ENCODE data around the gene BEND3. TPM values are rescaled to one million over a fixed set of nuclear protein-coding genes. Genes with fewer than 3 reads are reported as not detected.

The BEND3 gene
- total and polyA plus RNA-seq, 8 donors = 3.8 to 7.8 (median 5.6) TPM

DNA sequence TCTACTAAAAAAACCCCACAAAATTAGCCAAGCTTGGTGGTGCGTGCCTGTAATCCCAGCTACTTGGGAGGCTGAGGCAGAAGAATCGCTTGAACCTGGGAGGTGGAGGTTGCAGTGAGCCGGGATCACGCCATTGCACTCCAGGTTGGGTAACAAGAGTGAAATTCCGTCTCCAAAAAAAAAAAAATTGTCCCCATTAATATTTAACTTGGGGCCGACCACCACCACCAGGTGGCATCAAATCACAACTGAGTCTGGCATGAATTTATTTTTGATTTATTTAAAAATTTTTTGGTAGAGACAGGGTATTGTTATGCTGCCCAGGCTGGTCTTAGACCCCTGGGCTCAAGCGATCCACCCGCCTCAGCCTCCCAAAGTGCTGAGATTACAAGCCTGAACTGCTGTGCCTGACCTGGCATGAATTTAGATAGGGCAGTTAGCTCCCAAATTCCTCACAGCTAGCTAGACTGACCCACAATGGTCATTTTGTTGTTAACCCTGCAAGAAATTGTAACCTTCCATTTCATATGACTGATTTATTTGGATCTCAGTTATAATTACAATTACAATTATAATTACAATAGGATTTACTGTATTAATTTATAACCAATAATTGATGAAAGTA is 17.1 kb upstream of the BEND3 start:
- Histone ChIP-seq H3K27ac (no peak overlapping the region), H3K27me3 (no peaks in the 10 kb centered on the region), H3K4me1 (no peaks in the 10 kb centered on the region), H3K36me3 (no peaks in the 10 kb centered on the region), H3K9me3 (no peaks in the 10 kb centered on the region), H3K4me3 (no peak overlapping the region)
- peak in 1 of 4 donors; percentile 45 for DNase-seq
- intact Hi-C loops (cut with DNase I) = no loop called here
- no peak for ATAC-seq
- peak in 1 of 2 donors; percentile 22 for TF ChIP-seq CTCF (IDR thresholded peaks at IDR 0.05)

DNA sequence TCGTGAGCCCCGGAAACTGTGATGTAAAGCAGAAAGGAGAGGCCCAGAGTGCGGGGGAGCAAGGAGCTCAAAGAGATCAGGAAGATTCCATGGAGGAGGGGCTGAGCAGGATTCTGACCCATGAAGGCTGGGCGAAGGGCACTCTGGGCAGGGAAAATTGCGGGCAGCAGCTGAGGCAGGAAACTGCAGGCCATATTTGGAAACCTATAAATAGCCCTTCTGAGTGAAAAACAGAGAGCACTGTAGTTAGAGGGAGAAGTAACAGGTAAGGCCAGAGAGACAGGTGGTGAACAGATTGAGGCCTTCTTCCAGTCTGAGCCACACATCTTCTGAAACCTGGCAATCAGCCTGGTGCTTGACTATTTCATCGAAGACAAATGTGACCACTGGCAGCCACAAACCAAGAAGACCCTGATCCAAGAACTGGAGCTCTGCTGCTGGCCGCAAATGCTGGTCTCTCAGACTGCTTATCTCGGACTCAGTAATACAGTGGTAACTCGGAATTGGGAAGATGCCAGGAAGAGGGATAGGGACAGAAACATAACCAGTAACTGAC is 14.1 kb upstream of the BEND3 start:
- Histone ChIP-seq H3K4me1 (no peaks in the 10 kb centered on the region), H3K27ac (no peak overlapping the region), H3K36me3 (no peaks in the 10 kb centered on the region), H3K4me3 (no peak overlapping the region), H3K27me3 (no peaks in the 10 kb centered on the region), H3K9me3 (no peaks in the 10 kb centered on the region)
- intact Hi-C loops (cut with DNase I) = no loop called here
- DNase-seq = no peak
- TF ChIP-seq CTCF (IDR thresholded peaks at IDR 0.05) = no peak
- ATAC-seq = no peak

- Histone ChIP-seq H3K27me3 (no peaks in the 10 kb centered on the region), H3K36me3 (no peaks in the 10 kb centered on the region), H3K4me3 (no peak overlapping the region), H3K4me1 (no peaks in the 10 kb centered on the region), H3K27ac (no peak overlapping the region), H3K9me3 (no peaks in the 10 kb centered on the region)
- intact Hi-C loops (cut with DNase I) = no loop called here
- ATAC-seq (no peak), DNase-seq (no peak)
- TF ChIP-seq CTCF (IDR thresholded peaks at IDR 0.05) = no peak
Observed at GRCh38 chr6:107128577-107128976, 13.3 kb upstream of the BEND3 start.

GRCh38 chr6:107128175-107128574 is 12.9 kb upstream of the BEND3 start:
- Histone ChIP-seq H3K9me3 (no peaks in the 10 kb centered on the region), H3K36me3 (no peaks in the 10 kb centered on the region), H3K4me1 (no peaks in the 10 kb centered on the region), H3K27ac (no peak overlapping the region), H3K27me3 (no peaks in the 10 kb centered on the region), H3K4me3 (no peak overlapping the region)
- DNase-seq (no peak), ATAC-seq (no peak)
- intact Hi-C loops (cut with DNase I) = no loop called here
- TF ChIP-seq CTCF (IDR thresholded peaks at IDR 0.05) = no peak

- ATAC-seq = no peak
- Histone ChIP-seq H3K27me3 (no peaks in the 10 kb centered on the region), H3K9me3 (no peaks in the 10 kb centered on the region), H3K36me3 (no peaks in the 10 kb centered on the region), H3K27ac (no peak overlapping the region), H3K4me1 (no peaks in the 10 kb centered on the region), H3K4me3 (no peak overlapping the region)
- no peak for TF ChIP-seq CTCF (IDR thresholded peaks at IDR 0.05)
- intact Hi-C loops (cut with DNase I) = no loop called here
- no peak for DNase-seq
Observed at GRCh38 chr6:107125771-107126170, 10.5 kb upstream of the BEND3 start.
